Measurements from ENCODE around the gene C8A. TPM values are rescaled to one million over a fixed set of nuclear protein-coding genes. Genes with fewer than 3 reads are reported as not detected.

The C8A gene
- total RNA-seq, 2 experiments from 2014 or later, result not detected

GRCh38 chr1:56897150-56898004 is 42.8 kb downstream of the C8A start:
- Mint-ChIP-seq H3K4me3 (no peak overlapping the region), H3K27me3 (no peaks in the 10 kb centered on the region), H3K9me3 (no peaks in the 10 kb centered on the region), H3K4me1 (no peaks in the 10 kb centered on the region), H3K27ac (no peak overlapping the region), H3K36me3 (no peaks in the 10 kb centered on the region)
- no peak for DNase-seq

GRCh38 chr1:56898005-56898373 is 43.4 kb downstream of the C8A start:
- DNase-seq, result no peak
- Mint-ChIP-seq H3K4me3 (no peak overlapping the region), H3K27ac (no peak overlapping the region)

GRCh38 chr1:56898879-56899278 is 44.3 kb downstream of the C8A start:
- Mint-ChIP-seq H3K36me3 (no peaks in the 10 kb centered on the region), H3K9me3 (no peaks in the 10 kb centered on the region), H3K27ac (no peak overlapping the region), H3K27me3 (no peaks in the 10 kb centered on the region), H3K4me3 (no peak overlapping the region), H3K4me1 (no peaks in the 10 kb centered on the region)
- DNase-seq, result no peak

More at GRCh38 chr1:56898005-56898373, 43.4 kb downstream of the C8A start:
- Mint-ChIP-seq H3K27me3 (no peaks in the 10 kb centered on the region), H3K36me3 (no peaks in the 10 kb centered on the region), H3K4me1 (no peaks in the 10 kb centered on the region), H3K9me3 (no peaks in the 10 kb centered on the region)

GRCh38 chr1:56901716-56902115 is 47.1 kb downstream of the C8A start:
- Mint-ChIP-seq H3K27ac (no peak overlapping the region), H3K9me3 (no peaks in the 10 kb centered on the region), H3K36me3 (no peaks in the 10 kb centered on the region), H3K4me3 (no peak overlapping the region), H3K27me3 (no peaks in the 10 kb centered on the region), H3K4me1 (no peaks in the 10 kb centered on the region)
- no peak for DNase-seq

- H3K27ac Mint-ChIP-seq, result no peak overlapping the region
- no peak overlapping the region for H3K4me3 Mint-ChIP-seq
- DNase-seq, result no peak
- no peaks in the 10 kb centered on the region for H3K4me1 Mint-ChIP-seq
- H3K9me3 Mint-ChIP-seq, result no peaks in the 10 kb centered on the region
- no peaks in the 10 kb centered on the region for H3K36me3 Mint-ChIP-seq
- H3K27me3 Mint-ChIP-seq, result no peaks in the 10 kb centered on the region
These were observed 49.2 kb downstream of the C8A start for GRCh38 chr1:56903778-56904177.

- Mint-ChIP-seq H3K27ac (no peak overlapping the region), H3K36me3 (no peaks in the 10 kb centered on the region), H3K4me3 (no peak overlapping the region), H3K27me3 (peaks cover 4% of the 10 kb centered on the region), H3K4me1 (no peaks in the 10 kb centered on the region), H3K9me3 (no peaks in the 10 kb centered on the region)
- DNase-seq, result no peak
These were observed 50.2 kb downstream of the C8A start for GRCh38 chr1:56904663-56905397.

GRCh38 chr1:56905667-56906066 is 51.1 kb downstream of the C8A start:
- H3K27me3 Mint-ChIP-seq, result peaks cover 5% of the 10 kb centered on the region
- no peak overlapping the region for H3K27ac Mint-ChIP-seq
- DNase-seq, result no peak
- no peaks in the 10 kb centered on the region for H3K9me3 Mint-ChIP-seq
- H3K4me3 Mint-ChIP-seq, result no peak overlapping the region
- H3K36me3 Mint-ChIP-seq, result no peaks in the 10 kb centered on the region
- no peaks in the 10 kb centered on the region for H3K4me1 Mint-ChIP-seq

- no peaks in the 10 kb centered on the region for H3K4me1 Mint-ChIP-seq
- peaks cover 6% of the 10 kb centered on the region for H3K27me3 Mint-ChIP-seq
- H3K4me3 Mint-ChIP-seq, result no peak overlapping the region
- H3K27ac Mint-ChIP-seq, result no peak overlapping the region
- no peaks in the 10 kb centered on the region for H3K36me3 Mint-ChIP-seq
- DNase-seq, result no peak
- no peaks in the 10 kb centered on the region for H3K9me3 Mint-ChIP-seq
These were observed 54.1 kb downstream of the C8A start for GRCh38 chr1:56908619-56909221.

GRCh38 chr1:56910441-56910985 is 55.9 kb downstream of the C8A start:
- H3K36me3 Mint-ChIP-seq, result no peaks in the 10 kb centered on the region
- peaks cover 6% of the 10 kb centered on the region for H3K27me3 Mint-ChIP-seq
- H3K9me3 Mint-ChIP-seq, result no peaks in the 10 kb centered on the region
- no peak for DNase-seq
- no peak overlapping the region for H3K27ac Mint-ChIP-seq
- H3K4me1 Mint-ChIP-seq, result no peaks in the 10 kb centered on the region
- no peak overlapping the region for H3K4me3 Mint-ChIP-seq

GRCh38 chr1:56911098-56911938 is 56.7 kb downstream of the C8A start:
- Mint-ChIP-seq H3K4me3 (no peak overlapping the region), H3K9me3 (no peaks in the 10 kb centered on the region), H3K27me3 (peaks cover 6% of the 10 kb centered on the region), H3K36me3 (no peaks in the 10 kb centered on the region), H3K27ac (no peak overlapping the region), H3K4me1 (no peaks in the 10 kb centered on the region)
- no peak for DNase-seq

GRCh38 chr1:56912325-56912724 is 57.7 kb downstream of the C8A start:
- Mint-ChIP-seq H3K27ac (no peak overlapping the region), H3K36me3 (no peaks in the 10 kb centered on the region), H3K27me3 (peaks cover 6% of the 10 kb centered on the region), H3K9me3 (no peaks in the 10 kb centered on the region), H3K4me1 (no peaks in the 10 kb centered on the region), H3K4me3 (no peak overlapping the region)
- no peak for DNase-seq

- no peak for DNase-seq
- Mint-ChIP-seq H3K36me3 (no peaks in the 10 kb centered on the region), H3K4me3 (no peak overlapping the region), H3K27me3 (no peaks in the 10 kb centered on the region), H3K9me3 (no peaks in the 10 kb centered on the region), H3K27ac (no peak overlapping the region), H3K4me1 (no peaks in the 10 kb centered on the region)
These were observed 61.4 kb downstream of the C8A start for GRCh38 chr1:56915960-56916359.

- Mint-ChIP-seq H3K36me3 (no peaks in the 10 kb centered on the region), H3K4me1 (no peaks in the 10 kb centered on the region), H3K4me3 (no peak overlapping the region), H3K27ac (no peak overlapping the region), H3K9me3 (no peaks in the 10 kb centered on the region), H3K27me3 (no peaks in the 10 kb centered on the region)
- no peak for DNase-seq
These were observed 62.0 kb downstream of the C8A start for GRCh38 chr1:56916630-56917029.

- Mint-ChIP-seq H3K4me1 (no peaks in the 10 kb centered on the region), H3K36me3 (no peaks in the 10 kb centered on the region), H3K9me3 (no peaks in the 10 kb centered on the region), H3K27ac (no peak overlapping the region), H3K4me3 (no peak overlapping the region), H3K27me3 (no peaks in the 10 kb centered on the region)
- no peak for DNase-seq
These were observed 62.8 kb downstream of the C8A start for GRCh38 chr1:56917356-56917755.

Measured in activated naive CD8-positive, alpha-beta T cell treated with anti-CD3 and anti-CD28 coated beads for 36 hours (primary cell).